ENCODE data around the gene SLC9A8. TPM values are rescaled to one million over a fixed set of nuclear protein-coding genes. Genes with fewer than 3 reads are reported as not detected.

Gene SLC9A8
- total RNA-seq, 1 experiment from 2014 or later = 21.4 TPM

- intact Hi-C loops (cut with micrococcal nuclease; ENCODE audit: unreplicated experiment) = loop anchor here (1.0 to 5.0 kb wide), 6 partner anchors 8 to 596 kb away; partner anchors contain the start of gene RNF114
- BruUV-seq (replicated peaks) = no TSS peak
- H3K27ac ChIP-seq = peak overlapping the region; percentile 53
These were observed 115.9 kb downstream of the SLC9A8 start for GRCh38 chr20:49928411-49929141.

GRCh38 chr20:49929142-49929494, 116.5 kb downstream of the SLC9A8 start:
- no peaks in the 10 kb centered on the region for H3K36me3 ChIP-seq (ENCODE audit: low read depth)
- peaks cover 13% of the 10 kb centered on the region; the same call in 1 of the 2 replicates for H3K4me1 ChIP-seq (replicated peaks; ENCODE audit: insufficient read depth)
- peak overlapping the region; percentile 54; the same call in 1 of the 2 replicates for H3K4me2 ChIP-seq
- no peaks in the 10 kb centered on the region for H3K9me2 ChIP-seq (ENCODE audit: insufficient read depth)
- DNase-seq = no peak
- H3K27me3 ChIP-seq (ENCODE audit: insufficient read depth, low read depth) = no peaks in the 10 kb centered on the region
- no peaks in the 10 kb centered on the region for H3K9me3 ChIP-seq (ENCODE audit: insufficient read depth, low read depth)
- ChIA-PET POLR2A (ENCODE audit: unreplicated experiment) (interaction anchor here (0.8 kb wide), 1 partner anchor 36 kb away, joined by 5 read pairs; no protein-coding TSS in a partner anchor), CTCF (no interaction called here)
- H4K20me1 ChIP-seq (ENCODE audit: insufficient read depth) = no peaks in the 10 kb centered on the region
- no peak overlapping the region for H2AFZ ChIP-seq
- peaks cover 25% of the 10 kb centered on the region; the same call in 1 of the 2 replicates for H3F3A ChIP-seq (ENCODE audit: insufficient read depth, low read depth)
- no peak for TF ChIP-seq EZH2 (IDR thresholded peaks at IDR 0.05; ENCODE audit: low read depth)
- TF ChIP-seq CTCF (conservative IDR thresholded peaks at IDR 0.05) = no peak
- H3K27ac ChIP-seq = peak overlapping the region; percentile 53
- BruUV-seq (replicated peaks) = no TSS peak
- H3K79me2 ChIP-seq (ENCODE audit: low read depth) = no peaks in the 10 kb centered on the region
- no peak overlapping the region for H3K4me3 ChIP-seq
- intact Hi-C loops (cut with micrococcal nuclease; ENCODE audit: unreplicated experiment) = loop anchor here (5.0 kb wide), 2 partner anchors 387 to 597 kb away; no protein-coding TSS in a partner anchor

More at GRCh38 chr20:49928411-49929141, 115.9 kb downstream of the SLC9A8 start:
- Histone ChIP-seq H3K27me3 (ENCODE audit: insufficient read depth, low read depth) (no peaks in the 10 kb centered on the region), H3K36me3 (ENCODE audit: low read depth) (no peaks in the 10 kb centered on the region), H3K4me2 (peak overlapping the region; percentile 54), H2AFZ (no peak overlapping the region), H4K20me1 (ENCODE audit: insufficient read depth) (no peaks in the 10 kb centered on the region), H3F3A (ENCODE audit: insufficient read depth, low read depth) (peaks cover 21% of the 10 kb centered on the region; the same call in 1 of the 2 replicates), H3K4me1 (replicated peaks; ENCODE audit: insufficient read depth) (peaks cover 13% of the 10 kb centered on the region; the same call in 1 of the 2 replicates), H3K79me2 (ENCODE audit: low read depth) (no peaks in the 10 kb centered on the region), H3K9me3 (ENCODE audit: insufficient read depth, low read depth) (no peaks in the 10 kb centered on the region), H3K4me3 (no peak overlapping the region), H3K9me2 (ENCODE audit: insufficient read depth) (no peaks in the 10 kb centered on the region)
- peak; percentile 86 to 89 for DNase-seq
- ChIA-PET CTCF (interaction anchor here (0.7 kb wide), 2 partner anchors 13 to 56 kb away, joined by 3 read pairs; no protein-coding TSS in a partner anchor), POLR2A (ENCODE audit: unreplicated experiment) (no interaction called here)
- TF ChIP-seq CTCF (conservative IDR thresholded peaks at IDR 0.05) = peak; percentile 98
- no peak for TF ChIP-seq EZH2 (IDR thresholded peaks at IDR 0.05; ENCODE audit: low read depth)

DNA sequence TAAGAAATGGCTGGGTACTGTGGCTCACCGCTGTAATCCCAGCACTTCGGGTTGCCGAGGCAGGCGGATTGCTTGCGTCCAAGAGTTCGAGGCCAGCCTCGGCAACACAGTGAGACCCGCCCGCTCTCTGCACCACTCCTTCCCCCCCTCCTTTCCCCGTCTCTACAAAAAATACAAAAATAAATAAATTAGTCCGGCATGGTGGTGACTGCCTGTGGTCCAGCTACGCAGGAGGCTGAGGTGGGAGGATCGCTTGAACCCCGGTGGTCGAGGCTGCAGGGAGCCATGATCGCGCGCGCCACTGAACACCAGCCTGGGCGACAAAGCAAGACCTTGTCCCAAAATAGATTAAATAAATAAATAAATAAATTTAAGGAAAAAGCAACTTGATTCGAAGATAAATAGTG, 123.1 kb downstream of the SLC9A8 start:
- Histone ChIP-seq H3K9me2 (ENCODE audit: insufficient read depth) (no peaks in the 10 kb centered on the region), H3K27ac (no peak overlapping the region), H3K79me2 (ENCODE audit: low read depth) (peaks cover 45% of the 10 kb centered on the region), H3K4me3 (peak overlapping the region; percentile 92; the same call in 1 of the 2 replicates), H3K27me3 (ENCODE audit: insufficient read depth, low read depth) (no peaks in the 10 kb centered on the region), H3K36me3 (ENCODE audit: low read depth) (peaks cover 12% of the 10 kb centered on the region), H2AFZ (peak overlapping the region; percentile 70), H3K4me2 (peak overlapping the region; percentile 72), H3F3A (ENCODE audit: insufficient read depth, low read depth) (peaks cover 24% of the 10 kb centered on the region; the same call in 1 of the 2 replicates), H4K20me1 (ENCODE audit: insufficient read depth) (peaks cover 32% of the 10 kb centered on the region), H3K9me3 (ENCODE audit: insufficient read depth, low read depth) (no peaks in the 10 kb centered on the region), H3K4me1 (replicated peaks; ENCODE audit: insufficient read depth) (peaks cover 32% of the 10 kb centered on the region)
- intact Hi-C loops (cut with micrococcal nuclease; ENCODE audit: unreplicated experiment) = loop anchor here (1.0 to 2.0 kb wide), 2 partner anchors 7 to 33 kb away; no protein-coding TSS in a partner anchor
- TF ChIP-seq CTCF (conservative IDR thresholded peaks at IDR 0.05) (no peak), EZH2 (IDR thresholded peaks at IDR 0.05; ENCODE audit: low read depth) (no peak)
- BruUV-seq (replicated peaks) = no TSS peak
- no peak for DNase-seq
- POLR2A ChIA-PET (ENCODE audit: unreplicated experiment) = interaction anchor here (0.5 to 1.0 kb wide), 5 partner anchors 12 to 671 kb away, joined by 3 to 7 read pairs (median 3); no protein-coding TSS in a partner anchor
- CTCF ChIA-PET = interaction anchor here (0.6 to 1.1 kb wide), 2 partner anchors 43 to 136 kb away, joined by 3 to 6 read pairs; no protein-coding TSS in a partner anchor
